ENCODE results near the gene NUP107. TPM values are rescaled to one million over a fixed set of nuclear protein-coding genes. Genes with fewer than 3 reads are reported as not detected.
A peak's percentile ranks its signal among the peaks of the same experiment; 100 is the strongest.

The NUP107 gene
- total RNA-seq, 3 donors from 2014 or later (not counting 1 experiment from before 2014, with no cell fraction given): 54.9 to 69.2 (median 62.0) TPM

- H3K4me3 ChIP-seq (ENCODE audit: low read length): no peak overlapping the region
- H3K27ac ChIP-seq (ENCODE audit: low read length): no peak overlapping the region
Measured at GRCh38 chr12:68772714-68773113, 85.9 kb downstream of the NUP107 start.

GRCh38 chr12:68773582-68773981, 86.8 kb downstream of the NUP107 start:
- over 99% methylated on average over 4 of the region's 5 CpGs for WGBS (ENCODE audit: insufficient coverage)
- no peak for TF ChIP-seq CTCF (IDR thresholded peaks at IDR 0.05)
- no peak for DNase-seq
- Histone ChIP-seq H3K36me3 (ENCODE audit: control insufficient read depth, insufficient read depth, low read length) (no peaks in the 10 kb centered on the region), H3K27me3 (ENCODE audit: control insufficient read depth, insufficient read depth, low read length) (no peaks in the 10 kb centered on the region), H3K9me3 (ENCODE audit: control insufficient read depth, insufficient read depth, low read length) (no peaks in the 10 kb centered on the region), H3K4me3 (ENCODE audit: low read length) (no peak overlapping the region), H3K27ac (ENCODE audit: low read length) (no peak overlapping the region), H3K4me1 (ENCODE audit: control insufficient read depth, insufficient read depth, low read length) (peaks cover 7% of the 10 kb centered on the region)
- no peak for ATAC-seq
- Mint-ChIP-seq H3K4me1 (peaks cover 6 to 7% of the 10 kb centered on the region in 2 donors), H3K36me3 (no peaks in the 10 kb centered on the region), H3K4me3 (no peak overlapping the region), H3K9me3 (no peaks in the 10 kb centered on the region), H3K27ac (no peak overlapping the region), H3K27me3 (ENCODE audit: low read depth in 2 of 2) (no peaks in the 10 kb centered on the region)
- intact Hi-C loops (cut with micrococcal nuclease): no loop called here

More at GRCh38 chr12:68772714-68773113, 85.9 kb downstream of the NUP107 start:
- Mint-ChIP-seq H3K27ac (peak overlapping the region; percentile 49 to 50), H3K4me3 (peak overlapping the region; percentile 29), H3K4me1 (peaks cover 6 to 7% of the 10 kb centered on the region in 2 donors), H3K27me3 (ENCODE audit: low read depth in 2 of 2) (no peaks in the 10 kb centered on the region), H3K36me3 (no peaks in the 10 kb centered on the region), H3K9me3 (no peaks in the 10 kb centered on the region)
- H3K9me3 ChIP-seq (ENCODE audit: control insufficient read depth, insufficient read depth, low read length): no peaks in the 10 kb centered on the region
- intact Hi-C loops (cut with micrococcal nuclease): no loop called here
- peaks cover 7% of the 10 kb centered on the region for H3K4me1 ChIP-seq (ENCODE audit: control insufficient read depth, insufficient read depth, low read length)
- no peaks in the 10 kb centered on the region for H3K36me3 ChIP-seq (ENCODE audit: control insufficient read depth, insufficient read depth, low read length)
- DNase-seq (no peak), ATAC-seq (no peak)
- no peaks in the 10 kb centered on the region for H3K27me3 ChIP-seq (ENCODE audit: control insufficient read depth, insufficient read depth, low read length)
- whole genome bisulfite sequencing (ENCODE audit: insufficient coverage): 25% methylated on average over 8 of the region's 8 CpGs
- no peak for TF ChIP-seq CTCF (IDR thresholded peaks at IDR 0.05)

- Histone ChIP-seq H3K4me1 (ENCODE audit: control insufficient read depth, insufficient read depth, low read length) (peaks cover 7% of the 10 kb centered on the region), H3K9me3 (ENCODE audit: control insufficient read depth, insufficient read depth, low read length) (no peaks in the 10 kb centered on the region), H3K4me3 (ENCODE audit: low read length) (no peak overlapping the region), H3K36me3 (ENCODE audit: control insufficient read depth, insufficient read depth, low read length) (no peaks in the 10 kb centered on the region), H3K27ac (ENCODE audit: low read length) (no peak overlapping the region), H3K27me3 (ENCODE audit: control insufficient read depth, insufficient read depth, low read length) (no peaks in the 10 kb centered on the region)
- H3K4me3 Mint-ChIP-seq: no peak overlapping the region
- no peak for ATAC-seq
- no peaks in the 10 kb centered on the region for H3K36me3 Mint-ChIP-seq
- WGBS (ENCODE audit: insufficient coverage): 86% methylated on average over 6 of the region's 7 CpGs
- intact Hi-C loops (cut with micrococcal nuclease): no loop called here
- DNase-seq: no peak
- peaks cover 6 to 7% of the 10 kb centered on the region in 2 donors for H3K4me1 Mint-ChIP-seq
- H3K27me3 Mint-ChIP-seq (ENCODE audit: low read depth in 2 of 2): no peaks in the 10 kb centered on the region
- no peaks in the 10 kb centered on the region for H3K9me3 Mint-ChIP-seq
- no peak for TF ChIP-seq CTCF (IDR thresholded peaks at IDR 0.05)
- H3K27ac Mint-ChIP-seq: no peak overlapping the region
Measured at GRCh38 chr12:68775121-68775630, 88.4 kb downstream of the NUP107 start.

GRCh38 chr12:68776976-68777610, 90.3 kb downstream of the NUP107 start:
- H3K9me3 Mint-ChIP-seq: no peaks in the 10 kb centered on the region
- TF ChIP-seq CTCF (IDR thresholded peaks at IDR 0.05): no peak
- no peaks in the 10 kb centered on the region for H3K9me3 ChIP-seq (ENCODE audit: control insufficient read depth, insufficient read depth, low read length)
- no peak for DNase-seq
- no peak overlapping the region for H3K27ac Mint-ChIP-seq
- ATAC-seq: no peak
- H3K4me3 ChIP-seq (ENCODE audit: low read length): no peak overlapping the region
- peaks cover 6 to 7% of the 10 kb centered on the region in 2 donors for H3K4me1 Mint-ChIP-seq
- H3K36me3 ChIP-seq (ENCODE audit: control insufficient read depth, insufficient read depth, low read length): no peaks in the 10 kb centered on the region
- no peak overlapping the region for H3K4me3 Mint-ChIP-seq
- WGBS (ENCODE audit: insufficient coverage): 90% methylated on average over 5 of the region's 5 CpGs
- no peaks in the 10 kb centered on the region for H3K27me3 ChIP-seq (ENCODE audit: control insufficient read depth, insufficient read depth, low read length)
- H3K27ac ChIP-seq (ENCODE audit: low read length): no peak overlapping the region
- no peaks in the 10 kb centered on the region for H3K36me3 Mint-ChIP-seq
- intact Hi-C loops (cut with micrococcal nuclease): no loop called here
- H3K4me1 ChIP-seq (ENCODE audit: control insufficient read depth, insufficient read depth, low read length): peaks cover 7% of the 10 kb centered on the region
- H3K27me3 Mint-ChIP-seq (ENCODE audit: low read depth in 2 of 2): no peaks in the 10 kb centered on the region
